ENCODE measurements around the gene RFX8.

The RFX8 gene

GRCh38 chr2:101486258-101486701, 11.4 kb upstream of the RFX8 start:
- DNase-seq (ENCODE audit: insufficient read length, low spot score): no peak
- FAIRE-seq: no peak
- TF ChIP-seq CTCF (IDR thresholded peaks at IDR 0.05; ENCODE audit: insufficient read depth, missing control alignments): no peak

- FAIRE-seq (no peak), DNase-seq (ENCODE audit: insufficient read length, low spot score) (no peak)
- no peak for TF ChIP-seq CTCF (IDR thresholded peaks at IDR 0.05; ENCODE audit: insufficient read depth, missing control alignments)
Observed at GRCh38 chr2:101485856-101486255, 10.9 kb upstream of the RFX8 start.

- no peak for DNase-seq (ENCODE audit: insufficient read length, low spot score)
- no peak for TF ChIP-seq CTCF (IDR thresholded peaks at IDR 0.05; ENCODE audit: insufficient read depth, missing control alignments)
- FAIRE-seq: no peak
Observed at GRCh38 chr2:101480764-101481163, 5.9 kb upstream of the RFX8 start.

GRCh38 chr2:101479810-101480209, 4.9 kb upstream of the RFX8 start:
- no peak for FAIRE-seq

GRCh38 chr2:101479328-101479727, 4.4 kb upstream of the RFX8 start:
- DNase-seq (ENCODE audit: insufficient read length, low spot score) (no peak), FAIRE-seq (no peak)
- no peak for TF ChIP-seq CTCF (IDR thresholded peaks at IDR 0.05; ENCODE audit: insufficient read depth, missing control alignments)

More at GRCh38 chr2:101479810-101480209, 4.9 kb upstream of the RFX8 start:
- TF ChIP-seq CTCF (IDR thresholded peaks at IDR 0.05; ENCODE audit: insufficient read depth, missing control alignments): no peak
- DNase-seq (ENCODE audit: insufficient read length, low spot score): no peak

- no peak for FAIRE-seq
- no peak for TF ChIP-seq CTCF (IDR thresholded peaks at IDR 0.05; ENCODE audit: insufficient read depth, missing control alignments)
Observed at GRCh38 chr2:101478181-101479001, 3.5 kb upstream of the RFX8 start.

GRCh38 chr2:101477556-101477955, 2.6 kb upstream of the RFX8 start:
- DNase-seq (ENCODE audit: insufficient read length, low spot score) (no peak), FAIRE-seq (no peak)
- no peak for TF ChIP-seq CTCF (IDR thresholded peaks at IDR 0.05; ENCODE audit: insufficient read depth, missing control alignments)

More at GRCh38 chr2:101478181-101479001, 3.5 kb upstream of the RFX8 start:
- no peak for DNase-seq (ENCODE audit: insufficient read length, low spot score)

Measured in D721Med (cell line).